ENCODE measurements around the gene XAB2. TPM values are rescaled to one million over a fixed set of nuclear protein-coding genes. Genes with fewer than 3 reads are reported as not detected.
A peak's percentile ranks its signal among the peaks of the same experiment; 100 is the strongest.
"Not testable (repeated sequence)": the region's sequence is repeated elsewhere in the genome, so short reads cannot be mapped to it uniquely, and the experiment has no call there.

Gene XAB2
- total RNA-seq, 1 experiment from 2014 or later: 26.7 TPM

- DNase-seq (ENCODE audit: low spot score): not testable (repeated sequence)
These were observed 51.9 kb downstream of the XAB2 start for GRCh38 chr19:7577422-7577821.

- DNase-seq (ENCODE audit: low spot score): peak; percentile 78
These were observed 53.8 kb downstream of the XAB2 start for GRCh38 chr19:7575434-7576040.

- no peak for DNase-seq (ENCODE audit: low spot score)
These were observed 58.6 kb downstream of the XAB2 start for GRCh38 chr19:7570761-7571160.

Other genes starting within 250 kb of the XAB2 start
- 0.31 TPM in 1 of 2 replicates, not detected in the other for gene PEX11G, start 140.5 kb downstream of the XAB2 start, total RNA-seq (2014; rRNA removed; shearing (Covaris generic))
- 31.9 and 37.5 TPM in 2 replicates for gene ZNF358, start 113.4 kb downstream of the XAB2 start, total RNA-seq (2014; rRNA removed; shearing (Covaris generic))
- gene MCOLN1, start 106.9 kb downstream of the XAB2 start, total RNA-seq (2014; rRNA removed; shearing (Covaris generic)): 3.9 and 5.8 TPM in 2 replicates
- 32.5 and 41.4 TPM in 2 replicates for gene PNPLA6, start 93.8 kb downstream of the XAB2 start, total RNA-seq (2014; rRNA removed; shearing (Covaris generic))
- gene CAMSAP3, start 33.7 kb downstream of the XAB2 start, total RNA-seq (2014; rRNA removed; shearing (Covaris generic)): 0.31 and 0.43 TPM in 2 replicates
- 65.7 and 67.1 TPM in 2 replicates for gene PET100, start 248 bp upstream of the XAB2 start, total RNA-seq (2014; rRNA removed; shearing (Covaris generic))
- gene PCP2, start 4.2 kb upstream of the XAB2 start, total RNA-seq (2014; rRNA removed; shearing (Covaris generic)): not detected in 2 replicates
- gene STXBP2, start 7.6 kb upstream of the XAB2 start, total RNA-seq (2014; rRNA removed; shearing (Covaris generic)): 2.5 and 3.1 TPM in 2 replicates
- not detected in 2 replicates for gene RETN, start 39.5 kb upstream of the XAB2 start, total RNA-seq (2014; rRNA removed; shearing (Covaris generic))
- gene MCEMP1, start 47.5 kb upstream of the XAB2 start, total RNA-seq (2014; rRNA removed; shearing (Covaris generic)): not detected in 2 replicates
- 90.6 and 139 TPM in 2 replicates for gene TRAPPC5, start 51.3 kb upstream of the XAB2 start, total RNA-seq (2014; rRNA removed; shearing (Covaris generic))
- not detected in 2 replicates for gene FCER2, start 72.6 kb upstream of the XAB2 start, total RNA-seq (2014; rRNA removed; shearing (Covaris generic))
- gene CLEC4G, start 102.6 kb upstream of the XAB2 start, total RNA-seq (2014; rRNA removed; shearing (Covaris generic)): not detected in 2 replicates
- gene CD209, start 118.0 kb upstream of the XAB2 start, total RNA-seq (2014; rRNA removed; shearing (Covaris generic)): 0.10 TPM in 1 of 2 replicates, not detected in the other
- not detected in 2 replicates for gene CLEC4M, start 133.7 kb upstream of the XAB2 start, total RNA-seq (2014; rRNA removed; shearing (Covaris generic))
- gene EVI5L, start 200.7 kb upstream of the XAB2 start, total RNA-seq (2014; rRNA removed; shearing (Covaris generic)): 7.9 and 12.6 TPM in 2 replicates
- 0.04 TPM in 1 of 2 replicates, not detected in the other for gene PRR36, start 244.8 kb upstream of the XAB2 start, total RNA-seq (2014; rRNA removed; shearing (Covaris generic))